H1 (cell line): ENCODE data around the gene FOXO1. TPM values are rescaled to one million over a fixed set of nuclear protein-coding genes. Genes with fewer than 3 reads are reported as not detected.

Experiments
- CTCF ChIA-PET: fragments of 300-600 bp; sonication (Branson Sonifier 250); formaldehyde crosslinking; loops from one replicate; lab custom pipeline; 2021; ENCODE audit not compliant: partially characterized antibody; lab: Charles Lee
- POLR2A ChIA-PET: fragments of 300-600 bp; sonication (Branson Sonifier 250); formaldehyde crosslinking; loops from one replicate; lab custom pipeline; 2021; ENCODE audit warnings: inconsistent platforms; ENCODE audit not compliant: partially characterized antibody; lab: Charles Lee
- DNase-seq, 2 experiments: peaks; one replicate each; pipeline versions ENCODE4 v3.0.0 to v3.0.0-alpha.2; 2010 to 2022; ENCODE audit warnings: low spot score in 2 of 2, low read depth in 1 of 2, mixed read lengths in 1 of 2
- FAIRE-seq: peaks from 2 replicates; lab custom pipeline; 2011; peaks lifted over from hg19 to GRCh38; lab: Jason Lieb, UNC
- H2AFZ ChIP-seq: 2 replicates; pipeline ENCODE4 v1.8.1; 2012; ENCODE audit warnings: low read length, inconsistent platforms
- H2AK5ac ChIP-seq: 2 replicates; pipeline ENCODE4 v1.6.1; 2013; ENCODE audit warnings: low read depth, low read length
- H2BK120ac ChIP-seq: replicated peaks from 2 replicates; pipeline ENCODE3; 2013; ENCODE audit warnings: low read depth, low read length, inconsistent platforms
- H2BK12ac ChIP-seq: 2 replicates; pipeline ENCODE4 v1.6.1; 2013; ENCODE audit warnings: low read depth, low read length
- H2BK15ac ChIP-seq: 2 replicates; pipeline ENCODE4 v1.6.1; 2013; ENCODE audit warnings: low read length
- H2BK20ac ChIP-seq: 2 replicates; pipeline ENCODE4 v1.6.1; 2013; ENCODE audit warnings: low read length
- H2BK5ac ChIP-seq: 2 replicates; pipeline ENCODE4 v1.6.1; 2013; ENCODE audit warnings: low read depth, low read length
- H3K14ac ChIP-seq: 2 replicates; pipeline ENCODE4 v1.6.1; 2013; ENCODE audit warnings: inconsistent platforms; ENCODE audit not compliant: insufficient read length
- H3K18ac ChIP-seq: 2 replicates; pipeline ENCODE4 v1.6.1; 2013; ENCODE audit warnings: low read length; ENCODE audit errors: extremely low read depth
- H3K23ac ChIP-seq: 2 replicates; pipeline ENCODE4 v1.6.1; 2013; ENCODE audit warnings: inconsistent platforms; ENCODE audit not compliant: insufficient read length
- H3K23me2 ChIP-seq: 2 replicates; pipeline ENCODE4 v1.6.1; 2013; ENCODE audit warnings: low read depth, low read length
- H3K27ac ChIP-seq: 2 replicates; pipeline ENCODE4 v1.6.1; 2011; ENCODE audit warnings: low read depth, low read length, inconsistent platforms
- H3K27me3 ChIP-seq, 4 experiments: replicated peaks in 1 of 4; 1 replicate in 1 of 4; 2 replicates in 3 of 4; pipeline versions ENCODE4 v1.6.1 to v1.8.1; 2011 to 2013; ENCODE audit warnings: low read length in 3 of 4, mild to moderate bottlenecking in 3 of 4, inconsistent platforms in 2 of 4, mixed read lengths in 2 of 4, moderate library complexity in 1 of 4; ENCODE audit not compliant: control insufficient read depth in 3 of 4, insufficient read depth in 3 of 4; ENCODE audit errors: extremely low read depth in 1 of 4
- H3K36me3 ChIP-seq, 4 experiments: 2 replicates each; pipeline versions ENCODE4 v1.6.1 to v1.8.1; 2011 to 2013; ENCODE audit warnings: mild to moderate bottlenecking in 4 of 4, low read length in 3 of 4, moderate library complexity in 2 of 4, control low read depth in 1 of 4, inconsistent platforms in 1 of 4; ENCODE audit not compliant: insufficient read depth in 4 of 4, control insufficient read depth in 2 of 4
- H3K4ac ChIP-seq: replicated peaks from 2 replicates; pipeline ENCODE3; 2013; ENCODE audit warnings: low read length, low read depth, mixed read lengths, inconsistent platforms; ENCODE audit not compliant: insufficient read length
- H3K4me1 ChIP-seq, 4 experiments: replicated peaks in 1 of 4; 1 replicate in 1 of 4; 2 replicates in 3 of 4; pipeline versions ENCODE4 v1.6.1 to v1.8.1; 2011 to 2013; ENCODE audit warnings: low read length in 3 of 4, inconsistent platforms in 2 of 4, mixed read lengths in 1 of 4; ENCODE audit not compliant: insufficient read depth in 4 of 4, control insufficient read depth in 3 of 4
- H3K4me2 ChIP-seq, 2 experiments: 2 replicates each; pipeline versions ENCODE4 v1.6.1 to v1.8.1; 2011 to 2013; ENCODE audit warnings: low read depth in 2 of 2, low read length in 2 of 2, control low read depth in 1 of 2, inconsistent platforms in 1 of 2, mild to moderate bottlenecking in 1 of 2; ENCODE audit not compliant: insufficient read depth in 1 of 2
- H3K4me3 ChIP-seq, 4 experiments: fragments of 200-600, 300-600 bp in 1 of 4; sonication (generic), shearing (Covaris generic), sonication (Bioruptor Twin) in 1 of 4; 2 replicates each; pipeline versions ENCODE4 v1.5.1 to v1.8.1; 2011 to 2016; ENCODE audit warnings: low read length in 4 of 4, low read depth in 3 of 4, control low read depth in 2 of 4, inconsistent platforms in 2 of 4, mild to moderate bottlenecking in 2 of 4, mixed read lengths in 1 of 4, moderate library complexity in 1 of 4; ENCODE audit not compliant: insufficient read depth in 2 of 4; ENCODE audit errors: extremely low read depth in 1 of 4
- H3K56ac ChIP-seq: replicated peaks from 2 replicates; pipeline ENCODE3; 2013; ENCODE audit warnings: low read depth, mild to moderate bottlenecking, mixed read lengths, low read length, inconsistent platforms; ENCODE audit not compliant: insufficient read length
- H3K79me1 ChIP-seq: 2 replicates; pipeline ENCODE4 v1.6.1; 2013; ENCODE audit warnings: low read depth, low read length, control low read depth
- H3K79me2 ChIP-seq, 2 experiments: 2 replicates each; pipeline versions ENCODE4 v1.6.1 to v1.8.1; 2012 to 2013; ENCODE audit warnings: low read length in 2 of 2, mild to moderate bottlenecking in 2 of 2, inconsistent platforms in 1 of 2; ENCODE audit not compliant: insufficient read depth in 2 of 2, control insufficient read depth in 1 of 2
- H3K9ac ChIP-seq, 4 experiments: replicated peaks in 1 of 4; 1 replicate in 1 of 4; 2 replicates in 3 of 4; pipeline versions ENCODE4 v1.6.1 to v1.8.1; 2011 to 2013; ENCODE audit warnings: low read depth in 3 of 4, low read length in 3 of 4, control low read depth in 2 of 4, mild to moderate bottlenecking in 2 of 4, moderate library complexity in 2 of 4, inconsistent platforms in 1 of 4; ENCODE audit errors: extremely low read depth in 1 of 4
- H3K9me3 ChIP-seq, 2 experiments: 2 replicates each; pipeline versions ENCODE4 v1.6.1 to v1.8.1; 2012 to 2013; ENCODE audit warnings: mild to moderate bottlenecking in 2 of 2, moderate library complexity in 2 of 2, control low read depth in 1 of 2, inconsistent platforms in 1 of 2, low read depth in 1 of 2, low read length in 1 of 2, mixed read lengths in 1 of 2; ENCODE audit not compliant: insufficient read depth in 2 of 2
- H4K20me1 ChIP-seq, 2 experiments: replicated peaks in 1 of 2; 2 replicates each; pipeline versions ENCODE3 to v1.8.1; 2011 to 2013; ENCODE audit warnings: inconsistent platforms in 2 of 2, low read length in 2 of 2, mild to moderate bottlenecking in 1 of 2; ENCODE audit not compliant: insufficient read depth in 2 of 2, control insufficient read depth in 1 of 2
- H4K5ac ChIP-seq: 2 replicates; pipeline ENCODE4 v1.6.1; 2013; ENCODE audit warnings: low read length, low read depth, mixed read lengths, inconsistent platforms; ENCODE audit not compliant: insufficient read length
- H4K8ac ChIP-seq: 2 replicates; pipeline ENCODE4 v1.8.0; 2013; ENCODE audit warnings: mild to moderate bottlenecking, moderate library complexity, low read length, inconsistent platforms; ENCODE audit not compliant: insufficient read depth; ENCODE audit errors: extremely low read depth
- H4K91ac ChIP-seq: replicated peaks from 2 replicates; pipeline ENCODE3; 2013; ENCODE audit warnings: low read length, mixed read lengths, inconsistent platforms; ENCODE audit not compliant: insufficient read length
- ASH2L ChIP-seq: fragments of 200-600, 300-600 bp; sonication (generic); IDR thresholded peaks from one replicate; pipeline ENCODE4 v1.7.1; 2017; ENCODE audit warnings: low read length
- ATF3 ChIP-seq: IDR thresholded peaks from 2 replicates; pipeline ENCODE4 v1.6.1; 2011; ENCODE audit warnings: low read depth, mild to moderate bottlenecking, low read length; ENCODE audit not compliant: insufficient read depth
- BCL11A ChIP-seq, 2 experiments: IDR thresholded peaks; one replicate each; pipeline ENCODE4 v1.6.1; 2011; ENCODE audit warnings: low read depth in 2 of 2, low read length in 2 of 2, mild to moderate bottlenecking in 2 of 2
- CHD1 ChIP-seq: IDR thresholded peaks from 2 replicates; pipeline ENCODE4 v1.6.1; 2012; ENCODE audit warnings: low read depth, low read length, improper control_type of control experiment
- CREB1 ChIP-seq: IDR thresholded peaks from 2 replicates; pipeline ENCODE4 v1.6.1; 2012; ENCODE audit warnings: inconsistent platforms
- EP300 ChIP-seq, 2 experiments: IDR thresholded peaks; 1 replicate in 1 of 2; 2 replicates in 1 of 2; pipeline ENCODE4 v1.6.1; 2011 to 2012; ENCODE audit warnings: low read depth in 2 of 2, low read length in 2 of 2, mild to moderate bottlenecking in 2 of 2, borderline replicate concordance in 1 of 2, inconsistent platforms in 1 of 2, moderate library complexity in 1 of 2
- EZH2 ChIP-seq: fragments of 200-600 bp; sonication (generic); IDR thresholded peaks from 2 replicates; pipeline ENCODE4 v1.7.1; 2012; ENCODE audit warnings: low read depth, mild to moderate bottlenecking, moderate library complexity, low read length, inconsistent platforms; ENCODE audit not compliant: severe bottlenecking
- KDM4A ChIP-seq: IDR thresholded peaks from one replicate; pipeline ENCODE4 v1.7.1; 2012; ENCODE audit warnings: low read depth, mild to moderate bottlenecking, moderate library complexity, low read length, inconsistent platforms; ENCODE audit not compliant: severe bottlenecking
- KDM5A ChIP-seq: fragments of 200-600 bp; IDR thresholded peaks from 2 replicates; pipeline ENCODE4 v1.7.1; 2012; ENCODE audit warnings: mild to moderate bottlenecking, low read length, inconsistent platforms, mixed read lengths
- SP2 ChIP-seq: IDR thresholded peaks from 2 replicates; pipeline ENCODE4 v1.6.1; 2012; ENCODE audit warnings: mild to moderate bottlenecking, low read length, inconsistent platforms
- SRF ChIP-seq: IDR thresholded peaks from 2 replicates; pipeline ENCODE4 v1.6.1; 2011; ENCODE audit warnings: mild to moderate bottlenecking, low read depth, low read length, moderate library complexity
- TEAD4 ChIP-seq: IDR thresholded peaks from 2 replicates; pipeline ENCODE4 v1.6.1; 2012; ENCODE audit warnings: low read depth, low read length, inconsistent platforms, mixed read lengths
- WGBS, 2 experiments: shearing (Covaris generic) in 1 of 2; methylation state at CpG; one replicate each; pipeline versions ENCODE4 v1.1.6 to v1.1.7; 2013 to 2015; ENCODE audit warnings: low lambda C conversion rate in 2 of 2, mixed read lengths in 2 of 2, inconsistent platforms in 1 of 2, low coverage in 1 of 2, missing lambda C conversion rate in 1 of 2; ENCODE audit not compliant: insufficient replicate concordance in 2 of 2, insufficient coverage in 1 of 2, insufficient read length in 1 of 2; ENCODE audit errors: extremely low coverage in 1 of 2, missing lambda C conversion rate in 1 of 2; 5-methylcytosine and 5-hydroxymethylcytosine counted together
- polyA plus RNA-seq, 7 experiments: library from polyadenylated mRNA; depleted of rRNA in 3 of 7; stranded (reverse) in 5 of 7; unstranded in 2 of 7; fragments of >200 nt in 5 of 7; fragments of 200-250 nt in 2 of 7; gene quantifications; 1 replicate in 5 of 7; 2 replicates in 1 of 7; 4 replicates in 1 of 7; pipeline versions ENCODE4 v1.2.1 to v1.2.3, GENCODE V29; 2011 to 2013; ENCODE audit warnings: missing spikeins in 2 of 7, mixed read lengths in 2 of 7
- total RNA-seq: library from RNA; stranded (reverse); fragmentation: NEBNext Ultra II Directional; extraction: Animal tissue kit (Norgen Biotek cat#: 25700); gene quantifications from 2 replicates; pipeline ENCODE4 v1.2.1, GENCODE V29; 2021

FOXO1 gene
- total and polyA plus RNA-seq, 2 of the 8 experiments (the other 6 are each of a cell fraction or from before 2014, with no cell fraction given), result 35.3 to 56.9 TPM

- H2AFZ ChIP-seq, result no peak overlapping the region
- WGBS, 2 experiments, result 92% methylated on average over 8 of the region's 8 CpGs; no CpG with 5 or more reads in 1 of the 2 experiments
- no peak overlapping the region for H3K18ac ChIP-seq
- no peak overlapping the region for H3K4ac ChIP-seq
- no peak overlapping the region for H3K14ac ChIP-seq
- H2BK20ac ChIP-seq, result no peak overlapping the region
- peaks cover 0 to 1% (median 0%) of the 10 kb centered on the region in 4 experiments; a peak in 1 of 7 replicates for H3K27me3 ChIP-seq
- POLR2A ChIA-PET, result no interaction called here
- no peak overlapping the region for H2BK15ac ChIP-seq
- DNase-seq (peak in 1 of 2 experiments; percentile 22), FAIRE-seq (no peak)
- no peak overlapping the region for H3K9ac ChIP-seq
- no peak overlapping the region for H3K4me2 ChIP-seq
- no peak overlapping the region for H3K23ac ChIP-seq
- H3K9me3 ChIP-seq, result no peaks in the 10 kb centered on the region
- H4K91ac ChIP-seq, result no peak overlapping the region
- H3K27ac ChIP-seq, result no peak overlapping the region
- no peak overlapping the region for H2BK120ac ChIP-seq
- H3K4me1 ChIP-seq, result no peaks in the 10 kb centered on the region
- H3K36me3 ChIP-seq, result no peaks in the 10 kb centered on the region
- no peaks in the 10 kb centered on the region for H4K20me1 ChIP-seq
- no peak overlapping the region for H4K8ac ChIP-seq
- CTCF ChIA-PET, result interaction anchor here (1.1 to 1.7 kb wide), 3 partner anchors 9 to 151 kb away, joined by 3 to 5 read pairs (median 3); no protein-coding TSS in a partner anchor
- no peak overlapping the region for H2AK5ac ChIP-seq
- no peaks in the 10 kb centered on the region for H3K79me1 ChIP-seq
- H3K4me3 ChIP-seq, result no peak overlapping the region
- H2BK5ac ChIP-seq, result no peak overlapping the region
- H3K56ac ChIP-seq, result no peak overlapping the region
- no peak overlapping the region for H2BK12ac ChIP-seq
- no peaks in the 10 kb centered on the region for H3K23me2 ChIP-seq
- H4K5ac ChIP-seq, result no peak overlapping the region
- no peaks in the 10 kb centered on the region for H3K79me2 ChIP-seq
- TF ChIP-seq BCL11A (IDR thresholded peaks at IDR 0.05; ENCODE audit: low read depth in 2 of 2, low read length in 2 of 2) (no peak), CHD1 (no peak), CREB1 (no peak), EP300 (IDR thresholded peaks at IDR 0.05; ENCODE audit: borderline replicate concordance in 1 of 2, low read depth in 2 of 2, low read length in 2 of 2) (no peak), EZH2 (no peak), KDM4A (no peak), ASH2L (no peak), ATF3 (no peak), SRF (no peak), SP2 (no peak), TEAD4 (no peak), KDM5A (no peak)
Observed at GRCh38 chr13:40517486-40518480, 148.7 kb downstream of the FOXO1 start.
